GM19397 (cell line): ENCODE data around the gene AP3S2.
"Not testable (repeated sequence)": the region's sequence is repeated elsewhere in the genome, so short reads cannot be mapped to it uniquely, and the experiment has no call there.

ENCODE experiments used
- ATAC-seq: cut with Tn5 transposase; IDR thresholded peaks from one replicate; pipeline ENCODE4 v1.9.1; 2021; ENCODE audit warnings: mild to moderate bottlenecking, moderate library complexity; ENCODE audit not compliant: unreplicated experiment

The AP3S2 gene

GRCh38 chr15:89869490-89869889 is 24.3 kb downstream of the AP3S2 start:
- ATAC-seq = not testable (repeated sequence)

- ATAC-seq = no peak
Measured at GRCh38 chr15:89864958-89865739, 28.6 kb downstream of the AP3S2 start.

- ATAC-seq = no peak
Measured at GRCh38 chr15:89863918-89864317, 29.9 kb downstream of the AP3S2 start.

GRCh38 chr15:89860891-89861290 is 32.9 kb downstream of the AP3S2 start:
- no peak for ATAC-seq

- no peak for ATAC-seq
Measured at GRCh38 chr15:89860431-89860830, 33.4 kb downstream of the AP3S2 start.

GRCh38 chr15:89858661-89859458 is 34.9 kb downstream of the AP3S2 start:
- no peak for ATAC-seq

GRCh38 chr15:89857673-89858072 is 36.1 kb downstream of the AP3S2 start:
- ATAC-seq = no peak

- no peak for ATAC-seq
Measured at GRCh38 chr15:89855948-89856347, 37.8 kb downstream of the AP3S2 start.

GRCh38 chr15:89854863-89855262 is 38.9 kb downstream of the AP3S2 start:
- ATAC-seq = not testable (repeated sequence)

GRCh38 chr15:89852342-89852995 is 41.3 kb downstream of the AP3S2 start:
- no peak for ATAC-seq

GRCh38 chr15:89851673-89852341 is 42.0 kb downstream of the AP3S2 start:
- ATAC-seq = no peak

- ATAC-seq = no peak
Measured at GRCh38 chr15:89848970-89849292, 44.9 kb downstream of the AP3S2 start.

GRCh38 chr15:89847101-89847500 is 46.7 kb downstream of the AP3S2 start:
- ATAC-seq = no peak

- ATAC-seq = no peak
Measured at GRCh38 chr15:89845305-89845893, 48.4 kb downstream of the AP3S2 start.

GRCh38 chr15:89841962-89842361 is 51.8 kb downstream of the AP3S2 start:
- no peak for ATAC-seq

GRCh38 chr15:89841306-89841705 is 52.5 kb downstream of the AP3S2 start:
- no peak for ATAC-seq

- no peak for ATAC-seq
Measured at GRCh38 chr15:89839167-89839810, 54.5 kb downstream of the AP3S2 start.

- no peak for ATAC-seq
Measured at GRCh38 chr15:89837830-89838178, 56.0 kb downstream of the AP3S2 start.

- no peak for ATAC-seq
Measured at GRCh38 chr15:89837134-89837829, 56.5 kb downstream of the AP3S2 start.
